Type B pancreatic cell (in vitro differentiated cells): Measurements from ENCODE around the gene CHST1. TPM values are rescaled to one million over a fixed set of nuclear protein-coding genes. Genes with fewer than 3 reads are reported as not detected.

ENCODE experiments used
- DNase-seq: peaks from one replicate; pipeline ENCODE4 v3.0.0; 2021; ENCODE audit warnings: mixed read lengths; ENCODE audit not compliant: unreplicated experiment; ENCODE audit errors: extremely low spot score
- H3K27ac Mint-ChIP-seq: 2 replicates; pipeline ENCODE4 v1.8.0; 2021; ENCODE audit warnings: mild to moderate bottlenecking, mixed read lengths
- H3K27me3 Mint-ChIP-seq: 2 replicates; pipeline ENCODE4 v1.8.0; 2021; ENCODE audit warnings: mixed read lengths
- H3K36me3 Mint-ChIP-seq: 2 replicates; pipeline ENCODE4 v1.8.0; 2021; ENCODE audit warnings: mixed read lengths
- H3K4me1 Mint-ChIP-seq: one replicate; pipeline ENCODE4 v1.8.0; 2021; ENCODE audit warnings: mixed read lengths; ENCODE audit not compliant: unreplicated experiment
- H3K4me3 Mint-ChIP-seq: 2 replicates; pipeline ENCODE4 v1.8.0; 2021; ENCODE audit warnings: mild to moderate bottlenecking, mixed read lengths
- H3K9me3 Mint-ChIP-seq: 2 replicates; pipeline ENCODE4 v1.8.0; 2021; ENCODE audit warnings: mixed read lengths
- CTCF ChIP-seq: fragments of 200-600 bp; sonication (generic); conservative IDR thresholded peaks from 2 replicates; pipeline ENCODE4 v1.5.0; 2021; ENCODE audit warnings: antibody characterized with exemption, mild to moderate bottlenecking
- total RNA-seq: library from RNA; stranded (reverse); gene quantifications from 2 replicates; pipeline ENCODE4 v1.2.1, GENCODE V29; 2021; ENCODE audit warnings: low replicate concordance

Gene CHST1
- total RNA-seq, 1 donor from 2014 or later: 9.2 TPM

GRCh38 chr11:45622283-45622682 is 43.1 kb downstream of the CHST1 start:
- Mint-ChIP-seq H3K27me3 (peaks cover 34% of the 10 kb centered on the region), H3K27ac (no peak overlapping the region), H3K4me1 (peaks cover 6% of the 10 kb centered on the region)

GRCh38 chr11:45621588-45621987 is 43.8 kb downstream of the CHST1 start:
- Mint-ChIP-seq H3K36me3 (no peaks in the 10 kb centered on the region), H3K27me3 (peaks cover 34% of the 10 kb centered on the region), H3K4me1 (peaks cover 6% of the 10 kb centered on the region), H3K4me3 (no peak overlapping the region), H3K9me3 (no peaks in the 10 kb centered on the region), H3K27ac (no peak overlapping the region)
- TF ChIP-seq CTCF: no peak
- DNase-seq: no peak

More at GRCh38 chr11:45622283-45622682, 43.1 kb downstream of the CHST1 start:
- Mint-ChIP-seq H3K9me3 (no peaks in the 10 kb centered on the region), H3K36me3 (no peaks in the 10 kb centered on the region), H3K4me3 (no peak overlapping the region)
- DNase-seq: no peak
- TF ChIP-seq CTCF: no peak

- H3K27me3 Mint-ChIP-seq: peaks cover 26% of the 10 kb centered on the region
- no peak overlapping the region for H3K4me3 Mint-ChIP-seq
- no peak overlapping the region for H3K27ac Mint-ChIP-seq
- DNase-seq: no peak
- H3K9me3 Mint-ChIP-seq: no peaks in the 10 kb centered on the region
- TF ChIP-seq CTCF: no peak
- H3K4me1 Mint-ChIP-seq: peaks cover 6% of the 10 kb centered on the region
- no peaks in the 10 kb centered on the region for H3K36me3 Mint-ChIP-seq
Observed at GRCh38 chr11:45620243-45620642, 45.2 kb downstream of the CHST1 start.

- Mint-ChIP-seq H3K4me3 (no peak overlapping the region), H3K9me3 (no peaks in the 10 kb centered on the region), H3K4me1 (peaks cover 6% of the 10 kb centered on the region), H3K36me3 (no peaks in the 10 kb centered on the region), H3K27me3 (peaks cover 22% of the 10 kb centered on the region), H3K27ac (no peak overlapping the region)
- TF ChIP-seq CTCF: no peak
- DNase-seq: no peak
Observed at GRCh38 chr11:45618897-45619296, 46.5 kb downstream of the CHST1 start.

- H3K4me3 Mint-ChIP-seq: no peak overlapping the region
Observed at GRCh38 chr11:45617871-45618601, 47.4 kb downstream of the CHST1 start.

More at GRCh38 chr11:45617871-45618601, 47.4 kb downstream of the CHST1 start:
- DNase-seq: no peak
- no peak overlapping the region for H3K27ac Mint-ChIP-seq
- no peaks in the 10 kb centered on the region for H3K36me3 Mint-ChIP-seq
- no peak for TF ChIP-seq CTCF
- H3K27me3 Mint-ChIP-seq: peaks cover 17% of the 10 kb centered on the region
- no peaks in the 10 kb centered on the region for H3K9me3 Mint-ChIP-seq
- H3K4me1 Mint-ChIP-seq: peaks cover 6% of the 10 kb centered on the region
